GM20431 (cell line): ENCODE data around the gene LBX1.

Source experiments
- in situ Hi-C: fragments of 300-500 bp; cut with MseI, MboI; formaldehyde crosslinking; loops from one replicate; pipeline ENCODE4 v1.15.0; 2020; ENCODE audit warnings: low sequenced_read_pairs; ENCODE audit not compliant: unreplicated experiment

LBX1 gene

GRCh38 chr10:101244321-101245050, 15.2 kb upstream of the LBX1 start:
- in situ Hi-C loops: no loop called here

- in situ Hi-C loops: no loop called here
Observed at GRCh38 chr10:101241840-101242707, 12.8 kb upstream of the LBX1 start.

- in situ Hi-C loops: no loop called here
Observed at GRCh38 chr10:101238732-101239105, 9.5 kb upstream of the LBX1 start.

GRCh38 chr10:101237982-101238731, 8.9 kb upstream of the LBX1 start:
- in situ Hi-C loops: no loop called here

- in situ Hi-C loops: no loop called here
Observed at GRCh38 chr10:101237081-101237981, 8.1 kb upstream of the LBX1 start.

- in situ Hi-C loops: no loop called here
Observed at GRCh38 chr10:101236376-101237080, 7.3 kb upstream of the LBX1 start.

GRCh38 chr10:101235766-101236165, 6.5 kb upstream of the LBX1 start:
- in situ Hi-C loops: no loop called here

- in situ Hi-C loops: no loop called here
Observed at GRCh38 chr10:101234333-101234732, 5.1 kb upstream of the LBX1 start.

GRCh38 chr10:101233863-101234262, 4.6 kb upstream of the LBX1 start:
- in situ Hi-C loops: no loop called here

GRCh38 chr10:101233443-101233842, 4.2 kb upstream of the LBX1 start:
- in situ Hi-C loops: no loop called here

GRCh38 chr10:101231912-101232689, 2.8 kb upstream of the LBX1 start:
- in situ Hi-C loops: no loop called here

GRCh38 chr10:101231092-101231491, 1.8 kb upstream of the LBX1 start:
- in situ Hi-C loops: no loop called here

GRCh38 chr10:101230183-101230917, 1.1 kb upstream of the LBX1 start:
- in situ Hi-C loops: no loop called here

- in situ Hi-C loops: no loop called here
Observed at GRCh38 chr10:101228966-101229265, 347 bp downstream of the LBX1 start.

GRCh38 chr10:101228153-101228965, 904 bp downstream of the LBX1 start:
- in situ Hi-C loops: no loop called here

- in situ Hi-C loops: no loop called here
Observed at GRCh38 chr10:101227429-101228152, 1.7 kb downstream of the LBX1 start.
